H9 (cell line): ENCODE results near the gene CENPC. TPM values are rescaled to one million over a fixed set of nuclear protein-coding genes. Genes with fewer than 3 reads are reported as not detected.

Experiments used
- DNase-seq: peaks from one replicate; pipeline ENCODE4 v3.0.0-alpha.2; 2017
- H2AFZ ChIP-seq: one replicate; pipeline ENCODE4 v1.6.1; 2013; ENCODE audit warnings: mild to moderate bottlenecking, low read length, control low read depth, moderate library complexity
- H2AK5ac ChIP-seq: 2 replicates; pipeline ENCODE4 v1.6.1; 2013; ENCODE audit warnings: low read length, control low read depth, mixed read lengths; ENCODE audit not compliant: insufficient read length
- H2BK120ac ChIP-seq: one replicate; pipeline ENCODE4 v1.6.1; 2013; ENCODE audit warnings: low read depth, mild to moderate bottlenecking, low read length, control low read depth, inconsistent platforms; ENCODE audit not compliant: poor library complexity, severe bottlenecking
- H2BK12ac ChIP-seq: 2 replicates; pipeline ENCODE4 v1.6.1; 2013; ENCODE audit warnings: low read length, control low read depth, mixed read lengths, low read depth; ENCODE audit not compliant: insufficient read length
- H2BK15ac ChIP-seq: 2 replicates; pipeline ENCODE4 v1.6.1; 2013; ENCODE audit warnings: low read depth, low read length, control low read depth
- H2BK20ac ChIP-seq: one replicate; pipeline ENCODE4 v1.6.1; 2013; ENCODE audit warnings: low read depth, mild to moderate bottlenecking, low read length, control low read depth, inconsistent platforms; ENCODE audit not compliant: poor library complexity, severe bottlenecking
- H2BK5ac ChIP-seq: 2 replicates; pipeline ENCODE4 v1.6.1; 2013; ENCODE audit warnings: low read length, control low read depth, mixed read lengths; ENCODE audit not compliant: insufficient read length
- H3K14ac ChIP-seq: 2 replicates; pipeline ENCODE4 v1.6.1; 2013; ENCODE audit warnings: low read length, control low read depth; ENCODE audit not compliant: insufficient read depth
- H3K18ac ChIP-seq: 2 replicates; pipeline ENCODE4 v1.6.1; 2013; ENCODE audit warnings: low read depth, mild to moderate bottlenecking, mixed read lengths, low read length, control low read depth; ENCODE audit not compliant: insufficient read length
- H3K23ac ChIP-seq: 2 replicates; pipeline ENCODE4 v1.6.1; 2013; ENCODE audit warnings: low read length, control low read depth, mixed read lengths, low read depth; ENCODE audit not compliant: insufficient read length
- H3K23me2 ChIP-seq: 2 replicates; pipeline ENCODE4 v1.6.1; 2013; ENCODE audit warnings: low read depth, mild to moderate bottlenecking, mixed read lengths, low read length, control low read depth; ENCODE audit not compliant: insufficient read length, poor library complexity, severe bottlenecking
- H3K27ac ChIP-seq: 2 replicates; pipeline ENCODE4 v1.5.1; 2013; ENCODE audit warnings: low read length, control low read depth, mixed read lengths, low read depth; ENCODE audit not compliant: insufficient read length
- H3K27me3 ChIP-seq: 2 replicates; pipeline ENCODE4 v1.6.1; 2013; ENCODE audit warnings: low read length, control low read depth, inconsistent platforms; ENCODE audit not compliant: insufficient read depth
- H3K4ac ChIP-seq: 2 replicates; pipeline ENCODE4 v1.6.1; 2013; ENCODE audit warnings: low read depth, mild to moderate bottlenecking, control low read depth, inconsistent platforms, low read length, moderate library complexity
- H3K4me1 ChIP-seq: 2 replicates; pipeline ENCODE4 v1.6.1; 2013; ENCODE audit warnings: low read length, control low read depth, inconsistent platforms; ENCODE audit not compliant: insufficient read depth
- H3K4me2 ChIP-seq: 2 replicates; pipeline ENCODE4 v1.6.1; 2013; ENCODE audit warnings: low read length, control low read depth, mixed read lengths; ENCODE audit not compliant: insufficient read length, insufficient read depth
- H3K56ac ChIP-seq: 2 replicates; pipeline ENCODE4 v1.6.1; 2013; ENCODE audit warnings: low read depth, mild to moderate bottlenecking, mixed read lengths, low read length, control low read depth; ENCODE audit not compliant: insufficient read length
- H3K79me1 ChIP-seq: 2 replicates; pipeline ENCODE4 v1.6.1; 2013; ENCODE audit warnings: low read depth, mild to moderate bottlenecking, moderate library complexity, low read length, control low read depth, inconsistent platforms; ENCODE audit not compliant: insufficient read depth, poor library complexity, severe bottlenecking
- H3K79me2 ChIP-seq: 2 replicates; pipeline ENCODE4 v1.6.1; 2013; ENCODE audit warnings: low read length, control low read depth, inconsistent platforms; ENCODE audit not compliant: insufficient read depth
- H3K9ac ChIP-seq: 2 replicates; pipeline ENCODE4 v1.6.1; 2013; ENCODE audit warnings: low read length, control low read depth, mixed read lengths; ENCODE audit not compliant: insufficient read length; ENCODE audit errors: extremely low read depth
- H3K9me3 ChIP-seq: one replicate; pipeline ENCODE4 v1.6.1; 2013; ENCODE audit warnings: low read depth, low read length, inconsistent platforms; ENCODE audit not compliant: control insufficient read depth
- H3T11ph ChIP-seq: one replicate; pipeline ENCODE4 v1.6.1; 2013; ENCODE audit warnings: mild to moderate bottlenecking, low read length, control low read depth, inconsistent platforms
- H4K20me1 ChIP-seq: one replicate; pipeline ENCODE4 v1.6.1; 2013; ENCODE audit not compliant: control insufficient read depth, insufficient read length, insufficient read depth
- H4K5ac ChIP-seq: 2 replicates; pipeline ENCODE4 v1.6.1; 2013; ENCODE audit warnings: low read depth, mild to moderate bottlenecking, mixed read lengths, low read length, control low read depth; ENCODE audit not compliant: insufficient read length
- H4K8ac ChIP-seq: replicated peaks from 2 replicates; pipeline ENCODE4 v1.6.1; 2013; ENCODE audit warnings: low read length, control low read depth, mixed read lengths, low read depth; ENCODE audit not compliant: insufficient read length
- H4K91ac ChIP-seq: 2 replicates; pipeline ENCODE4 v1.6.1; 2013; ENCODE audit warnings: low read depth, mild to moderate bottlenecking, moderate library complexity, mixed read lengths, low read length, control low read depth; ENCODE audit not compliant: insufficient read length
- H3K27ac Mint-ChIP-seq, 3 experiments: 2 replicates in 2 of 3; 3 replicates in 1 of 3; pipeline ENCODE4 v1.8.0; 2020 to 2021; ENCODE audit warnings: mixed read lengths in 3 of 3, mild to moderate bottlenecking in 1 of 3, moderate library complexity in 1 of 3
- H3K27me3 Mint-ChIP-seq: 2 replicates; pipeline ENCODE4 v1.8.0; 2021; ENCODE audit warnings: low read depth, mild to moderate bottlenecking, moderate library complexity, mixed read lengths
- H3K36me3 Mint-ChIP-seq, 3 experiments: 2 replicates in 2 of 3; 3 replicates in 1 of 3; pipeline ENCODE4 v1.8.0; 2020 to 2021; ENCODE audit warnings: low read depth in 3 of 3, mixed read lengths in 3 of 3; ENCODE audit not compliant: insufficient read depth in 1 of 3
- H3K4me1 Mint-ChIP-seq, 2 experiments: 2 replicates each; pipeline ENCODE4 v1.8.0; 2020; ENCODE audit warnings: mixed read lengths in 2 of 2
- H3K4me3 Mint-ChIP-seq, 2 experiments: 2 replicates in 1 of 2; 3 replicates in 1 of 2; pipeline ENCODE4 v1.8.0; 2020 to 2021; ENCODE audit warnings: mild to moderate bottlenecking in 2 of 2, mixed read lengths in 2 of 2, moderate library complexity in 1 of 2
- H3K9me3 Mint-ChIP-seq, 2 experiments: 2 replicates in 1 of 2; 3 replicates in 1 of 2; pipeline ENCODE4 v1.8.0; 2020; ENCODE audit warnings: mild to moderate bottlenecking in 2 of 2, mixed read lengths in 2 of 2, moderate library complexity in 1 of 2
- WGBS: extraction: QIAGEN DNeasy Blood & Tissue Kit; methylation state at CpG from one replicate; pipeline ENCODE4 v1.1.7; 2013; ENCODE audit warnings: missing lambda C conversion rate, low lambda C conversion rate, mixed read lengths; ENCODE audit not compliant: insufficient read length; ENCODE audit errors: extremely low coverage; 5-methylcytosine and 5-hydroxymethylcytosine counted together
- total RNA-seq: library from RNA; stranded (reverse); gene quantifications from 2 replicates; pipeline ENCODE4 v1.2.1, GENCODE V29; 2021
- TF ChIP-seq, protein P1 (sequence below): fragments of 200-600 bp; sonication (generic); conservative IDR thresholded peaks from 3 replicates; pipeline ENCODE4 v1.8.0; 2021; ENCODE audit warnings: antibody characterized with exemption, mild to moderate bottlenecking

CENPC gene
- total RNA-seq, 1 experiment from 2014 or later: 18.8 TPM

DNA sequence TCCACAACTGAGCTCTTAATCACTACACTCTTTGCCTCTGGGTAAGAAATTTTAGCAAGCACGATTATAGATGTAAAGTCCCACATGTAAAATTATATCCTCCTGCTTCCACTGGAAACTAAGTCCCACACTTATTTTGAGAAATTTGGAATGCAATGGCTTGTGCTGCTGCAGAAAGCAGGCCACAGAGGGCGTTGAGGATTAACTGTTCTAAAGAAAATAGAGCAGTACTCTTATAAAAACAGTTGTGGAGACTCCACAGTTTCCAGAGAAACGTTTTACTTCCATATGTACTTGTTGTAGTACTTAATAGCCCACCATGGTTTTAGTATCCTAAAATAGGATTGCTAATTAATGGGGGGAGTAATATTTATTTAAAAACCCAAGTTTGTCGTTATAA, 1.7 kb upstream of the CENPC start:
- H3K27ac ChIP-seq: no peak overlapping the region
- no peaks in the 10 kb centered on the region for H3K79me1 ChIP-seq
- no peaks in the 10 kb centered on the region; the same call in 1 of the 2 replicates for H3K79me2 ChIP-seq
- H4K20me1 ChIP-seq: no peaks in the 10 kb centered on the region
- Mint-ChIP-seq H3K4me1 (peaks cover 8 to 10% of the 10 kb centered on the region in 2 experiments), H3K9me3 (no peaks in the 10 kb centered on the region), H3K27ac (no peak overlapping the region; a peak in 1 of 7 replicates), H3K4me3 (no peak overlapping the region), H3K36me3 (peaks cover 3 to 15% (median 5%) of the 10 kb centered on the region in 3 experiments; a peak in 3 of 7 replicates), H3K27me3 (no peaks in the 10 kb centered on the region)
- H4K91ac ChIP-seq: no peak overlapping the region
- H3K4ac ChIP-seq: no peak overlapping the region
- H3K18ac ChIP-seq: no peak overlapping the region
- H2AK5ac ChIP-seq: no peak overlapping the region
- DNase-seq: no peak
- no peak overlapping the region for H3K9ac ChIP-seq
- TF ChIP-seq, protein P1, sequence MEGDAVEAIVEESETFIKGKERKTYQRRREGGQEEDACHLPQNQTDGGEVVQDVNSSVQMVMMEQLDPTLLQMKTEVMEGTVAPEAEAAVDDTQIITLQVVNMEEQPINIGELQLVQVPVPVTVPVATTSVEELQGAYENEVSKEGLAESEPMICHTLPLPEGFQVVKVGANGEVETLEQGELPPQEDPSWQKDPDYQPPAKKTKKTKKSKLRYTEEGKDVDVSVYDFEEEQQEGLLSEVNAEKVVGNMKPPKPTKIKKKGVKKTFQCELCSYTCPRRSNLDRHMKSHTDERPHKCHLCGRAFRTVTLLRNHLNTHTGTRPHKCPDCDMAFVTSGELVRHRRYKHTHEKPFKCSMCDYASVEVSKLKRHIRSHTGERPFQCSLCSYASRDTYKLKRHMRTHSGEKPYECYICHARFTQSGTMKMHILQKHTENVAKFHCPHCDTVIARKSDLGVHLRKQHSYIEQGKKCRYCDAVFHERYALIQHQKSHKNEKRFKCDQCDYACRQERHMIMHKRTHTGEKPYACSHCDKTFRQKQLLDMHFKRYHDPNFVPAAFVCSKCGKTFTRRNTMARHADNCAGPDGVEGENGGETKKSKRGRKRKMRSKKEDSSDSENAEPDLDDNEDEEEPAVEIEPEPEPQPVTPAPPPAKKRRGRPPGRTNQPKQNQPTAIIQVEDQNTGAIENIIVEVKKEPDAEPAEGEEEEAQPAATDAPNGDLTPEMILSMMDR: no peak
- no peak overlapping the region for H4K5ac ChIP-seq
- no peak overlapping the region for H2BK15ac ChIP-seq
- H4K8ac ChIP-seq: no peak overlapping the region
- no peak overlapping the region for H3T11ph ChIP-seq
- no peaks in the 10 kb centered on the region for H3K27me3 ChIP-seq
- peaks cover 3% of the 10 kb centered on the region for H3K23me2 ChIP-seq
- H3K23ac ChIP-seq: no peak overlapping the region
- no peaks in the 10 kb centered on the region for H3K9me3 ChIP-seq
- no peak overlapping the region for H2BK120ac ChIP-seq
- H2BK20ac ChIP-seq: no peak overlapping the region
- H3K14ac ChIP-seq: no peak overlapping the region
- H2BK12ac ChIP-seq: no peak overlapping the region
- no peak overlapping the region for H3K56ac ChIP-seq
- H2BK5ac ChIP-seq: no peak overlapping the region
- no peak overlapping the region for H3K4me2 ChIP-seq
- no CpG with 5 or more reads among the region's 4 CpGs for WGBS
- H2AFZ ChIP-seq: no peak overlapping the region
- H3K4me1 ChIP-seq: no peaks in the 10 kb centered on the region
